Liver (tissue), 9 donors: Measurements from ENCODE around the gene C1S. TPM values are rescaled to one million over a fixed set of nuclear protein-coding genes. Genes with fewer than 3 reads are reported as not detected.
"Not testable (repeated sequence)": the region's sequence is repeated elsewhere in the genome, so short reads cannot be mapped to it uniquely, and the experiment has no call there.

Experiments
- DNase-seq: peaks from one replicate; pipeline ENCODE4 v3.0.0-alpha.2; 2017; ENCODE audit warnings: low spot score
- H3K27ac ChIP-seq, 2 donors: one replicate each; pipeline ENCODE4 v1.7.0; 2013; ENCODE audit warnings: inconsistent platforms in 2 of 2, low read length in 2 of 2, control low read depth in 1 of 2, low read depth in 1 of 2, mild to moderate bottlenecking in 1 of 2
- H3K27me3 ChIP-seq, 4 donors: one replicate each; pipeline versions ENCODE4 v1.6.1 to v1.7.0; 2013; ENCODE audit warnings: low read length in 3 of 4, inconsistent platforms in 1 of 4, mild to moderate bottlenecking in 1 of 4, moderate library complexity in 1 of 4; ENCODE audit not compliant: control insufficient read depth in 4 of 4, insufficient read depth in 4 of 4
- H3K36me3 ChIP-seq, 4 donors: one replicate each; pipeline versions ENCODE4 v1.6.1 to v1.7.0; 2013; ENCODE audit warnings: low read length in 3 of 4, mild to moderate bottlenecking in 3 of 4, low read depth in 1 of 4, moderate library complexity in 1 of 4; ENCODE audit not compliant: control insufficient read depth in 4 of 4, insufficient read depth in 3 of 4
- H3K4me1 ChIP-seq, 4 donors: one replicate each; pipeline versions ENCODE4 v1.6.1 to v1.7.0; 2013; ENCODE audit warnings: low read length in 3 of 4, mild to moderate bottlenecking in 3 of 4, moderate library complexity in 1 of 4; ENCODE audit not compliant: control insufficient read depth in 4 of 4, insufficient read depth in 4 of 4
- H3K4me3 ChIP-seq, 3 donors: one replicate each; pipeline versions ENCODE4 v1.6.1 to v1.7.0; 2013; ENCODE audit warnings: low read length in 3 of 3, control low read depth in 1 of 3, low read depth in 1 of 3, mild to moderate bottlenecking in 1 of 3
- H3K9ac ChIP-seq, 2 donors: one replicate each; pipeline ENCODE4 v1.7.0; 2013; ENCODE audit warnings: low read length in 2 of 2, mild to moderate bottlenecking in 2 of 2, moderate library complexity in 2 of 2, control low read depth in 1 of 2, low read depth in 1 of 2
- H3K9me3 ChIP-seq, 4 donors: one replicate each; pipeline versions ENCODE4 v1.6.1 to v1.7.0; 2013; ENCODE audit warnings: low read length in 3 of 4; ENCODE audit not compliant: control insufficient read depth in 4 of 4
- FOXA1 ChIP-seq: IDR thresholded peaks from 2 replicates; pipeline ENCODE4 v1.6.1; 2016; ENCODE audit warnings: antibody characterized with exemption
- GABPA ChIP-seq, 2 donors: IDR thresholded peaks in 1 of 2; conservative IDR thresholded peaks in 1 of 2; 2 replicates each; pipeline ENCODE4 v1.6.1; 2016; ENCODE audit warnings: antibody characterized with exemption in 2 of 2, mild to moderate bottlenecking in 1 of 2, moderate library complexity in 1 of 2
- HNF4A ChIP-seq, 2 donors: conservative IDR thresholded peaks; 2 replicates each; pipeline ENCODE4 v1.6.1; 2016; ENCODE audit warnings: antibody characterized with exemption in 2 of 2, mild to moderate bottlenecking in 2 of 2
- JUND ChIP-seq, 2 donors: IDR thresholded peaks; 2 replicates each; pipeline ENCODE4 v1.6.1; 2016; ENCODE audit warnings: antibody characterized with exemption in 2 of 2
- RAD21 ChIP-seq, 2 donors: IDR thresholded peaks; 2 replicates each; pipeline ENCODE4 v1.6.1; 2016; ENCODE audit warnings: antibody characterized with exemption in 2 of 2, mild to moderate bottlenecking in 2 of 2
- REST ChIP-seq: IDR thresholded peaks from 2 replicates; pipeline ENCODE4 v1.6.1; 2016; ENCODE audit warnings: antibody characterized with exemption, mild to moderate bottlenecking
- SP1 ChIP-seq: IDR thresholded peaks from 2 replicates; pipeline ENCODE4 v1.6.1; 2018; ENCODE audit warnings: antibody characterized with exemption, mild to moderate bottlenecking
- TAF1 ChIP-seq: conservative IDR thresholded peaks from 2 replicates; pipeline ENCODE4 v1.6.1; 2016; ENCODE audit warnings: antibody characterized with exemption, mild to moderate bottlenecking
- YY1 ChIP-seq: IDR thresholded peaks from 2 replicates; pipeline ENCODE4 v1.6.1; 2016; ENCODE audit warnings: antibody characterized with exemption, mild to moderate bottlenecking
- WGBS: extraction: QIAGEN DNeasy Blood & Tissue Kit; methylation state at CpG from one replicate; pipeline ENCODE4 v1.1.7; 2013; 5-methylcytosine and 5-hydroxymethylcytosine counted together
- polyA plus RNA-seq, 2 donors: library from polyadenylated mRNA; stranded (reverse) in 1 of 2; unstranded in 1 of 2; fragments of 200-250 nt in 1 of 2; fragments of >200 nt in 1 of 2; fragmentation: Nextera tagmentation in 1 of 2; extraction: Ambion mirVana in 1 of 2; gene quantifications; one replicate each; pipeline versions ENCODE4 v1.2.1 to v1.2.3, GENCODE V29; 2013 to 2015
- total RNA-seq, 2 donors: library from RNA; depleted of rRNA; stranded (reverse); fragments of >200 nt; gene quantifications; one replicate each; pipeline ENCODE4 v1.2.3, GENCODE V29; 2014
- TF ChIP-seq, protein P1 (sequence below): IDR thresholded peaks from 2 replicates; pipeline ENCODE4 v1.6.1; 2016; ENCODE audit warnings: antibody characterized with exemption
- donor health status: healthy.
- donor health status: healthy.
- donor health status: healthy.
- donor health status: healthy.
- donor health status: healthy.

Gene C1S
- total and polyA plus RNA-seq, 4 donors: 267 to 2,029 (median 1,568) TPM

GRCh38 chr12:7035463-7035862, 25.1 kb upstream of the C1S start (continued):
- TF ChIP-seq HNF4A (conservative IDR thresholded peaks at IDR 0.05) (no peak), JUND (IDR thresholded peaks at IDR 0.05) (no peak)
- TF ChIP-seq, protein P1, sequence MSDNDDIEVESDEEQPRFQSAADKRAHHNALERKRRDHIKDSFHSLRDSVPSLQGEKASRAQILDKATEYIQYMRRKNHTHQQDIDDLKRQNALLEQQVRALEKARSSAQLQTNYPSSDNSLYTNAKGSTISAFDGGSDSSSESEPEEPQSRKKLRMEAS: no peak

DNA sequence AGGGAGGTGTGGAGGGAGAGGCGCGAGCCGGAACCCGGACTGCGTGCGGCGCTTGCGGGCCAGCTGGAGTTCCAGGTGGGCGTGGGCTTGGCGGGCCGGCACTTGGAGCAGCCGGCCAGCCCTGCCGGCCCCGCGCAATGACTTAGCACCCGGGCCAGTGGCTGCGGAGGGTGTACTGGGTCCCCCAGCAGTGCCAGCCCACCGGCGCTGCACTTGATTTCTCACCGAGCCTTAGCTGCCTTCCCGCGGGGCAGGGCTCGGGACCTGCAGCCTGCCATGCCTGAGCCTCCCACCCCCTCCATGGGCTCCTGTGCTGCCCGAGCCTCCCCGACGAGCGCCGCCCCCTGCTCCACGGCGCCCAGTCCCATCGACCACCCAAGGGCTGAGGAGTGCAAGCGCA, 23.1 kb upstream of the C1S start:
- 96% methylated on average over 32 of the region's 32 CpGs for whole genome bisulfite sequencing
- not testable (repeated sequence) for H3K36me3 ChIP-seq, H3K9me3 ChIP-seq, H3K27me3 ChIP-seq, H3K9ac ChIP-seq, DNase-seq, H3K4me3 ChIP-seq, H3K4me1 ChIP-seq, H3K27ac ChIP-seq

GRCh38 chr12:7038591-7038990, 21.9 kb upstream of the C1S start:
- Histone ChIP-seq H3K4me1 (no peaks in the 10 kb centered on the region), H3K4me3 (no peak overlapping the region), H3K9ac (no peak overlapping the region), H3K27ac (no peak overlapping the region), H3K36me3 (no peaks in the 10 kb centered on the region), H3K27me3 (no peaks in the 10 kb centered on the region), H3K9me3 (no peaks in the 10 kb centered on the region)
- no peak for DNase-seq
- WGBS: 96% methylated on average over 22 of the region's 22 CpGs
- TF ChIP-seq SP1: no peak
- no peak for TF ChIP-seq REST
- no peak for TF ChIP-seq YY1

GRCh38 chr12:7039403-7039802, 21.1 kb upstream of the C1S start:
- Histone ChIP-seq H3K36me3 (no peaks in the 10 kb centered on the region), H3K27me3 (no peaks in the 10 kb centered on the region), H3K4me3 (no peak overlapping the region), H3K9ac (no peak overlapping the region), H3K4me1 (no peaks in the 10 kb centered on the region), H3K9me3 (no peaks in the 10 kb centered on the region), H3K27ac (no peak overlapping the region)
- no peak for TF ChIP-seq RAD21 (IDR thresholded peaks at IDR 0.05)
- no peak for TF ChIP-seq SP1
- TF ChIP-seq FOXA1: no peak
- no peak for TF ChIP-seq JUND (IDR thresholded peaks at IDR 0.05)
- no peak for TF ChIP-seq GABPA (IDR thresholded peaks at IDR 0.05 in 1 of 2, conservative IDR thresholded peaks at IDR 0.05 in 1 of 2)
- no peak for TF ChIP-seq TAF1
- WGBS: 90% methylated on average over 10 of the region's 10 CpGs
- DNase-seq: no peak
